GOT3 (cell line): ENCODE results near the gene ATPAF1.

Source experiments
- DNase-seq: peaks from one replicate; lab custom pipeline; 2025; ENCODE audit warnings: mixed read lengths; lab: John Stamatoyannopoulos, UW

The ATPAF1 gene

GRCh38 chr1:46615735-46616134 is 52.4 kb downstream of the ATPAF1 start:
- no peak for DNase-seq

GRCh38 chr1:46615088-46615487 is 53.1 kb downstream of the ATPAF1 start:
- no peak for DNase-seq

- DNase-seq, result no peak
Observed at GRCh38 chr1:46614604-46614984, 53.6 kb downstream of the ATPAF1 start.

GRCh38 chr1:46613661-46614603 is 54.2 kb downstream of the ATPAF1 start:
- DNase-seq, result no peak

GRCh38 chr1:46612937-46613660 is 55.1 kb downstream of the ATPAF1 start:
- DNase-seq, result no peak

- no peak for DNase-seq
Observed at GRCh38 chr1:46611691-46612221, 56.4 kb downstream of the ATPAF1 start.

GRCh38 chr1:46607345-46608130 is 60.6 kb downstream of the ATPAF1 start:
- no peak for DNase-seq

GRCh38 chr1:46606255-46606965 is 61.8 kb downstream of the ATPAF1 start:
- no peak for DNase-seq

GRCh38 chr1:46605232-46605631 is 62.9 kb downstream of the ATPAF1 start:
- no peak for DNase-seq

GRCh38 chr1:46603858-46604549 is 64.2 kb downstream of the ATPAF1 start, which contains the start of gene MKNK1:
MKNK1 (minus strand) TSS chr1:46604268; CDS start chr1:46583327, 20,941 bp downstream.
- peak; percentile 69 for DNase-seq

GRCh38 chr1:46603481-46603857 is 64.7 kb downstream of the ATPAF1 start:
- no peak for DNase-seq

- no peak for DNase-seq
Observed at GRCh38 chr1:46601257-46602007, 66.7 kb downstream of the ATPAF1 start.

GRCh38 chr1:46599059-46599970 is 68.8 kb downstream of the ATPAF1 start:
- no peak for DNase-seq

- no peak for DNase-seq
Observed at GRCh38 chr1:46596846-46597245, 71.3 kb downstream of the ATPAF1 start.

- no peak for DNase-seq
Observed at GRCh38 chr1:46596036-46596435, 72.1 kb downstream of the ATPAF1 start.

GRCh38 chr1:46595127-46595526 is 73.0 kb downstream of the ATPAF1 start:
- DNase-seq, result no peak

GRCh38 chr1:46594063-46594462 is 74.1 kb downstream of the ATPAF1 start:
- no peak for DNase-seq

GRCh38 chr1:46592823-46593222 is 75.3 kb downstream of the ATPAF1 start:
- DNase-seq, result no peak

- no peak for DNase-seq
Observed at GRCh38 chr1:46589529-46589928, 78.6 kb downstream of the ATPAF1 start.
